NT2/D1 (cell line): ENCODE results near the gene IFI27L2.

Experiments
- DNase-seq: peaks from one replicate; pipeline ENCODE4 v3.0.0-alpha.2; 2011; ENCODE audit warnings: low read depth, low spot score
- H3K27me3 ChIP-seq: 2 replicates; pipeline ENCODE4 v1.6.0; 2011; ENCODE audit warnings: mild to moderate bottlenecking; ENCODE audit not compliant: insufficient read length, insufficient read depth
- H3K36me3 ChIP-seq: 2 replicates; pipeline ENCODE4 v1.6.1; 2011; ENCODE audit warnings: mild to moderate bottlenecking, low read length, mixed read lengths; ENCODE audit not compliant: insufficient read depth, insufficient read length
- H3K4me1 ChIP-seq: 2 replicates; pipeline ENCODE4 v1.5.1; 2011; ENCODE audit not compliant: insufficient read depth, insufficient read length
- H3K4me3 ChIP-seq: 2 replicates; pipeline ENCODE4 v1.5.1; 2011; ENCODE audit warnings: low read depth; ENCODE audit not compliant: insufficient read length
- H3K9ac ChIP-seq: 2 replicates; pipeline ENCODE4 v1.6.0; 2011; ENCODE audit warnings: low read depth; ENCODE audit not compliant: insufficient read length
- H3K9me3 ChIP-seq: 2 replicates; pipeline ENCODE4 v1.5.1; 2011; ENCODE audit warnings: mild to moderate bottlenecking, low read length; ENCODE audit not compliant: insufficient read depth
- SUZ12 ChIP-seq: IDR thresholded peaks from 2 replicates; pipeline ENCODE4 v1.6.1; 2011; ENCODE audit not compliant: insufficient read length, insufficient read depth; ENCODE audit errors: extremely low read depth
- YY1 ChIP-seq: IDR thresholded peaks from 2 replicates; pipeline ENCODE4 v1.6.1; 2011; ENCODE audit not compliant: insufficient read length, insufficient read depth
- ZNF274 ChIP-seq: IDR thresholded peaks from 2 replicates; pipeline ENCODE4 v1.6.1; 2011; ENCODE audit warnings: mild to moderate bottlenecking, low read depth, low read length

The IFI27L2 gene

DNA sequence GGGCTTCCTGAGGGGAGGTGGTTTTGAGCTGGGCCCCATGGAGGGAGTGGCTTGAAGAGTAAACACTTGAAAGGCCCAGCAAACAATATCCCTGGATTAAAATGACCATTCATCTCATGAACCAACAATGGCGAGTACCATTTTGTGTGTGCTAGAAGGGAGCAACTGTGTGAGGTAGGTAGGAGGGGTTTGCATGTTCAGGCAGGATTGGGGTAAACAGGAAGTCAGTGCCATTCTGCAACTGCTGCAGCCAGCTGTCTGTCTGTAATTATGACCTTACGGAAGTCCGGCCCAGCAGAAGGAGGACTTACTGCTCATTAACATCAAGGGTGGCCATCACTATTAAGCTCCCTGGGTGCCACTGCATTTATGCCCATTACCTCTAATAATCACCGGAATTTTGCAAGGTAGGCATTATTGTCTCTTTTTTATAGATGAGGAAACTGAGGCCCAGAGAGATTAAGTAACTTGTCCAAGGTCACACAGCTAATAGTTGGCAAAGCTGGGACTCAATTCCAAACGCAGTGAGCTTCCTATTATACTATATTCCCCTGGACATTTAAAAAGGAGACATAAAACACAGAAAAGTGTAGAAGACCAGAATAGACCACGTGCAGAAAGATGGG is 16.6 kb upstream of the IFI27L2 start:
- Histone ChIP-seq H3K27me3 (no peaks in the 10 kb centered on the region), H3K36me3 (no peaks in the 10 kb centered on the region), H3K4me1 (peaks cover 2% of the 10 kb centered on the region), H3K4me3 (no peak overlapping the region), H3K9ac (no peak overlapping the region), H3K9me3 (no peaks in the 10 kb centered on the region)
- TF ChIP-seq YY1, result no peak
- no peak for TF ChIP-seq ZNF274
- no peak for TF ChIP-seq SUZ12
- no peak for DNase-seq

DNA sequence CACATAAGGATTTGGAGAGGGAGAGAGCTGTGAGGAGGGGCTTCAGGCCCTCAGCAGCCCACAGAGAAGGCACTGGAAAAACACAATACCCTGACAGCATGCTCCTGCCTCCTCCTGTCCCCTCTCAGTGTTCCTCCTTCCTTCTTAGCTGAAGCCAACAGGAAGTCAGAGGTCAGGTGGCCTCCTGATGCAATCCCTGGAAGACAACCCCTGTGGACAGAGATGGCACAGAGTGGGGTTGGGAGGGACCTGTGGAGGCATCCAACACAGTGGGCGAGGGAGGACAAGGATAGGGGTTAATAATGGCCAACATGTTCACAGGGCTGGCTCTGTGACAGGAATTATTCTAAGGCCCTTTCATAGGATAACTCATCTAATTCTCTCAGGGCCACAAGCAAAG is 15.4 kb upstream of the IFI27L2 start:
- Histone ChIP-seq H3K36me3 (no peaks in the 10 kb centered on the region), H3K9me3 (no peaks in the 10 kb centered on the region), H3K4me1 (peaks cover 2% of the 10 kb centered on the region), H3K27me3 (no peaks in the 10 kb centered on the region), H3K9ac (no peak overlapping the region), H3K4me3 (no peak overlapping the region)
- TF ChIP-seq YY1, result no peak
- TF ChIP-seq SUZ12, result no peak
- no peak for TF ChIP-seq ZNF274
- no peak for DNase-seq

DNA sequence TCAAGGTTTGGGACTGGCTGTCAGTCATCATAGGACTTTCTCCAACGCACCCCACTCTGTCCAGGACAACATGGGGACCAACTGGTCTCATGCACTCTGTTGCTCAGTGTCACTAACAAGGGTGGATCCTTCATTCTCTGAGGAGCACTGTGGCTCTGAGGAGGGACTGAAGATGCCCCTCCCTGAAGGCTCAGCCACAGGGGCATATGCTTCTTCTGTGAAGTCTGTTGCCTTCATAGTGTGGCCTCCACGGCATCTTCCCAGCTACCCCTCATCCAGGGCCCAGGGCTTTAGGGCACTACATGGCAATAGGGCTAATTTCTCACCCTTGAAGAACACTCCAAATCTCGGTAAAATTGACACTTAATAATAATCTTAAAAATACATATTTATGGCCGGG is 14.3 kb upstream of the IFI27L2 start:
- no peak overlapping the region for H3K4me3 ChIP-seq
- H3K4me1 ChIP-seq, result peaks cover 5% of the 10 kb centered on the region
- no peaks in the 10 kb centered on the region for H3K27me3 ChIP-seq
- DNase-seq, result no peak
- no peaks in the 10 kb centered on the region for H3K36me3 ChIP-seq
- TF ChIP-seq ZNF274, result no peak
- no peak for TF ChIP-seq SUZ12
- no peak for TF ChIP-seq YY1
- no peaks in the 10 kb centered on the region for H3K9me3 ChIP-seq
- no peak overlapping the region for H3K9ac ChIP-seq

DNA sequence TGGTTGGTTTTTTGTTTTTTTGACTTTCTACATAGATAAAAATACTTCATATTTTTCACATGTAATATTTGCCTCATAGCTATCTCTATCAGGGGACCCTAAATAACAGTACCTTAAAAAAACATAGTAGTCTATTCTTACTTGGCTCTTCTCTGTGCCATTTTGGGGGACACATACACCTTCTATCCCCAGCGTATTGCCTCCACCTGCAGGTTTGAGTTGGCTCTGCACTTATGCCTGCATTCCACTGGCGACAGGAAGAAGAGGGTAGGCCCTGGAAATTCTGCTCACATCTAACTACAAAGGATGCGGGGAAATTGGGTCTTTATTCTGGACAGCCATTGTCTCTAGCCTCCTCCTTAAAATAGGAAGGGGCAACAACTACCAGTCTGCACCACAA is 13.8 kb upstream of the IFI27L2 start:
- no peaks in the 10 kb centered on the region for H3K36me3 ChIP-seq
- no peak overlapping the region for H3K4me3 ChIP-seq
- DNase-seq, result no peak
- no peak overlapping the region for H3K9ac ChIP-seq
- peaks cover 9% of the 10 kb centered on the region for H3K4me1 ChIP-seq
- TF ChIP-seq ZNF274 (no peak), SUZ12 (no peak), YY1 (no peak)
- no peaks in the 10 kb centered on the region for H3K27me3 ChIP-seq
- H3K9me3 ChIP-seq, result no peaks in the 10 kb centered on the region

GRCh38 chr14:94142836-94143235 is 13.4 kb upstream of the IFI27L2 start:
- no peaks in the 10 kb centered on the region for H3K9me3 ChIP-seq
- TF ChIP-seq ZNF274 (no peak), SUZ12 (no peak)

DNA sequence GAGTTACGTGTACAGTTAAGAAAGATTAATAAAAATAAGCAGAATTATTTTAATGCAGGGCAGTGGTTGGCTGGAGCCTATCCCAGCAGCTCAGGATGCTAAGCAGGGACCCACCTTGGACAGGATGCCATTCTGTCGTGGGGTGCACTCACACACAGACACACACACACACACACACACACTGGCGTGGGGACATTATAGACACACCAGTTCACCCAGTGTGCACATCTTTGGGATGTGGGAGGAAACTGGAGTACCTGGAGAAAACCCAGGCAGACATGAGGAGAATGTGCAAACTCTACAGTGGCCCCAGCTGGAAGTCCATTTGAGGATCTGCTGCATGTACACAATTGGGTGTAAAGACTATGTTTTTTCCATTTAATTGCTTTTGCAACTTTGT is 12.8 kb upstream of the IFI27L2 start:
- Histone ChIP-seq H3K36me3 (no peaks in the 10 kb centered on the region), H3K9me3 (no peaks in the 10 kb centered on the region)

More at GRCh38 chr14:94142836-94143235, 13.4 kb upstream of the IFI27L2 start:
- H3K9ac ChIP-seq, result no peak overlapping the region
- H3K27me3 ChIP-seq, result no peaks in the 10 kb centered on the region
- H3K36me3 ChIP-seq, result no peaks in the 10 kb centered on the region
- no peak overlapping the region for H3K4me3 ChIP-seq
- peaks cover 9% of the 10 kb centered on the region for H3K4me1 ChIP-seq
- no peak for DNase-seq

DNA sequence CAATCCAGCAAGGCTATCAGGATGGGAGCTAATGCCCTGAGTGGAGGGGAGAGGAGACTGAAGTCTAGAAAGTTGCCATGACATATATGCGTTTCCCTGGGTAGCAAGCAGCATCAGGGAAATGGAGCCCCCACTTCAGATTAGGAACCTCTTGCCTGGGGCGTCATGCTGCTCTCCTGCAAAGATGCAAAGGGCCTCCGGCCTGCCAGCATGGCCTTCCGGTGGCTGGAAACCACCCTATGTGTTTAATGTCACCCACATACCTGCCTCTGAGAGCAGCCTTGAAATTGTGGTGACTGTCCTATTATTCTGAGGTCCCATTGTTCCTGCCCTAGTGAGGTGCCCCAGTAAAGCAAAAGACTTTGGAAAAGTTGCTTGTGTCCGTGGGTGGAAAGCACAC is 10.0 kb upstream of the IFI27L2 start:
- no peak overlapping the region for H3K9ac ChIP-seq
- no peak for DNase-seq
- no peaks in the 10 kb centered on the region for H3K27me3 ChIP-seq
- peaks cover 12% of the 10 kb centered on the region; the same call in 1 of the 2 replicates for H3K9me3 ChIP-seq
- no peaks in the 10 kb centered on the region for H3K36me3 ChIP-seq
- TF ChIP-seq ZNF274 (no peak), YY1 (no peak), SUZ12 (no peak)
- peaks cover 7% of the 10 kb centered on the region for H3K4me1 ChIP-seq
- no peak overlapping the region for H3K4me3 ChIP-seq

More for the DNA sequence above, 12.8 kb upstream of the IFI27L2 start:
- no peaks in the 10 kb centered on the region for H3K27me3 ChIP-seq
- peaks cover 9% of the 10 kb centered on the region for H3K4me1 ChIP-seq
- no peak for DNase-seq
- no peak overlapping the region for H3K9ac ChIP-seq
- TF ChIP-seq SUZ12, result no peak
- H3K4me3 ChIP-seq, result no peak overlapping the region
